GM19193 (cell line): ENCODE data around the gene TCF12.

Source experiments
- POLR2A ChIP-seq: IDR thresholded peaks from 4 replicates; pipeline ENCODE4 v1.6.1; 2011; ENCODE audit not compliant: insufficient read depth, insufficient read length; ENCODE audit errors: extremely low read depth

Gene TCF12

GRCh38 chr15:57118013-57118799 is 199.8 kb downstream of the TCF12 start:
- TF ChIP-seq POLR2A, result no peak

- TF ChIP-seq POLR2A, result no peak
Measured at GRCh38 chr15:57122080-57122840, 203.8 kb downstream of the TCF12 start.

DNA sequence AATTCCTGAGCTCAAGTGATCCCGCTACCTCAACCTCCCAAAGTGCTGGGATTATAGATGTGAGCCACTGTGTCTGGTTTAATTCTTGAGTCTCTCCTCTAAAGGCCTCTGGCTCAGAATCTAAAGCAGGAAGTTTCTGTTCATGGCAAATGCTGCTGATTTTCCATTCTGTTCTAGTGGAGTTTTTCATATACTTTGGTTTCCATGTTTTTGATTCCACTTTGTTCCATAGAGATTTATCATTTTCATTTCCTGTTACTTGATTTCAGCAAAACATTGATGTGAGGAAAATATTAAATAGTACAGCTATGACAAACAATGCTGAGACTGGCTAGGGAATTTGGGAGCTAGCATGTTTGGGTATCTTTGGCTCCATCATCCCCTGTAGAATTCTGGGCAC is 205.6 kb downstream of the TCF12 start:
- TF ChIP-seq POLR2A, result no peak

GRCh38 chr15:57129064-57129463 is 210.6 kb downstream of the TCF12 start:
- TF ChIP-seq POLR2A, result no peak

GRCh38 chr15:57130956-57131355 is 212.5 kb downstream of the TCF12 start:
- TF ChIP-seq POLR2A, result no peak

GRCh38 chr15:57133127-57133968 is 214.9 kb downstream of the TCF12 start:
- no peak for TF ChIP-seq POLR2A

- TF ChIP-seq POLR2A, result no peak
Measured at GRCh38 chr15:57134071-57134605, 215.7 kb downstream of the TCF12 start.

GRCh38 chr15:57134851-57135250 is 216.4 kb downstream of the TCF12 start:
- TF ChIP-seq POLR2A, result no peak

DNA sequence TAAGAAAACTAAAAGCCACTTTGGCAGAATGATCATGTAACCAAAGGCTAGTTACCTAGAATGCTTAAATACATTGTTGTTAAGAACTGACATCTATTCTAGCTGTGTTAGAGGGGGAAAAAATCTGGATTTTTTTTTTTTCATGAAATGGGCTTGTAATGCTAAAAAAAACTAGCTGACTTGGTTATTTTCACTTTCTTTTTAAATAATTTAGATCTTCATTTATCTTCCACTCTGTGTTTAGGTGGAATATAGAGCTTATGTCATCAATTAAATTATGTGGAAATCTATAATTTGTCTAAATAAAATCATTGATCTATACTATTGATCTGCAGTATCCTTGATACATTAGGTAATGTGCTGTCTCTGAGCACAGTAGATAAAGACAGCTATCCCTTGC is 217.4 kb downstream of the TCF12 start:
- TF ChIP-seq POLR2A, result no peak

- no peak for TF ChIP-seq POLR2A
Measured at GRCh38 chr15:57138349-57138788, 219.9 kb downstream of the TCF12 start.

DNA sequence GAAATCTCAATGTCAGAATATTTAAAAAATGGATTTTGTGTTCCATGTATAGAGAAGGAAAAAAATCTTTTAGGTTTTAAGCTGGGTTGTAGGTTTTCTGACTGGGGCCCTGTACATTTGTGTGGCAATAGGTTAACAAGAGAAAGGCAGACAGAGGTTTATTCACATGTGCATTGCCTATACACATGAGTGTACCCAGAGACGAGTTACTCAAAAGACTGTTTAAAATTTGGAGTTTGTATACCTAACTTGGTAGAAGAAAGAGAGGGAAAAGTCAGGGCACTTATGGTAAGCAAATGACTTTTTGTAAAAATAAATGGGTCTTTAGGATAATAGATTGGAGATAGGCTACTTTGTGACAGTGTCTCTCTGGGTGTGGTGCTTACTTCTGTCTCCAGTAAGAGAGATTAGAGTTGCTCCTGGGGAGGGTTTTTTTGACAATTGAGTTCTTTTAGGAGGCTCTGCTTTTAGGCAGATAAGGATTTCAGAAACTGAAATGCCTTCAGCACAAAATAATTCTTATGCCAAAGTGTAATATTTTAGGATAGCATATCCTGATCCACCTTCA is 225.2 kb downstream of the TCF12 start:
- TF ChIP-seq POLR2A, result no peak

GRCh38 chr15:57144448-57144847 is 226.0 kb downstream of the TCF12 start:
- TF ChIP-seq POLR2A, result no peak

DNA sequence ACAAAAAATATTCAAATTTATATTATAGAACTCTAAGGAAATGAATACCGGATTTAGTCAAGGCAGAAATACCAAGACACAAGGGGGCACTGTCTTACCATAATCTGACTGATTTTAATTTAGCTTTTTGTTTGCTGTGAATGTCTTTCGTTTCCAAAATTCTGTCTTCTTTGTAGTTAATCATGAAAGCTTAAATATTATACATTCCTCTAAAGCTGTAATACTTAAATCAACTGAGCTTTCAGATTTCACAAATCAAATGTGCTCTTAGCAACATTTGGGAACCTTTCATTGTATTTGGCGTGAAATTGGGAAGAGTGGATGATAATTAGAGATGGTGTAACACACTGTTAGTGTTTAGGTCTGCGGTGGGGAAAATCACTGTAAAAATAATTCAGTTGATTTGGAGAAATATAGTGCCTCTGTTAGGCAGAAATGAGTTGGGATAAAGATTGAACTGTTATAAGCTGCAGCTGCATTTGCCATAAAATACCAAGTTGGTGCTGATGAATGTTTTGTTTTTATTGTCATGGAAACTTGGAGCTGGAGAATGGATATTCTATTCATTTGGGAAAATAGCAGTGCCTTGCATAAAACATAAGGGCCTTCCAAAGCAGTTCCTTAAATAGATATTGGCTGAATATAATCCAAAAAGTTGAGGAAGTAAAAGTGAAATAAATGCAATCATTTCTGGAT is 228.2 kb downstream of the TCF12 start:
- no peak for TF ChIP-seq POLR2A

GRCh38 chr15:57147621-57148020 is 229.2 kb downstream of the TCF12 start:
- no peak for TF ChIP-seq POLR2A
